Right renal cortex interstitium (tissue), 3 donors: ENCODE measurements around the gene ABAT. TPM values are rescaled to one million over a fixed set of nuclear protein-coding genes. Genes with fewer than 3 reads are reported as not detected.
"Not testable (repeated sequence)": the region's sequence is repeated elsewhere in the genome, so short reads cannot be mapped to it uniquely, and the experiment has no call there.

Experiments
- DNase-seq, 3 donors: peaks; one replicate each; pipeline ENCODE4 v3.0.0-alpha.2; 2013; ENCODE audit warnings: low read depth in 3 of 3, low spot score in 2 of 3
- polyA plus RNA-seq, 3 donors: library from polyadenylated mRNA; unstranded; fragments of 120-200 nt; gene quantifications; one replicate each; pipeline ENCODE4 v1.2.1, GENCODE V29; 2013; ENCODE audit not compliant: insufficient read length in 3 of 3

Gene ABAT
- polyA plus RNA-seq, 3 donors = 55.4 to 75.3 (median 69.7) TPM

DNA sequence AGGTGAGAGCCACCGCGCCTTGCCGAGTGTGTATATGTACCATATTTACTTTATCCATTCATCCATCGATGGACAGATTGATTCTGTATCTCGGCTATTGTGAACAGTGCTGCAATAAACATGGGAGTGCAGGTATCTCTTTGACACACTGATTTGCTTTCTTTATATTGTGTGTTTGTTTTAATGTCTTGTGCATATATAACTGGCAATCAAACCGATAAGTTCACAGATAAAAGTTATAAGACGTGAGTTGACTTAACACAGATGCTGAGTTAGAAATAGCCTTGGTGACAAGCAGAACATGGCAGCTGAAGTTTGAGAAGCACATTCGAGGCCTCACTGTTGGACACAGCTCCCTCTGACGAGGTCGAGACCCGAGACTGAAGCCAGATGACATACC lies 99.8 kb downstream of the ABAT start:
- no peak for DNase-seq

DNA sequence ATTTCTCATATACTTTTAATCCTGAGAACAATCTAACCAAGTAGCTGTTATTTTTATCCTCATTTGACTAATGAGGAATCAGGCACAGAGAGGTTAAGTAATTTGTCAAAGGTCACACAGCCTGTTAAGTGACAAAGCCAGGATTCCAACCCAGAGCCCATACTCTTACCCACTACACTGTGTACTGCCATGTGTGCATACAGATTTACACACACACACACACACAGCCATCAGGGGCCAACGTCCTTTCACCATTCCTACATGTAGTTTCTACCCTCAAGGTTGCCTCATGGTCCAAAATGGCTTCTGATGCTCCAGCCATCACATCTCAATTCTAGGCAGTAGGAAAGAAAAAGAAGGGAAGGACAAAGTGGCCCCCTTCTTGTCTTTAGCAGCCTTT lies 100.9 kb downstream of the ABAT start:
- DNase-seq = no peak

DNA sequence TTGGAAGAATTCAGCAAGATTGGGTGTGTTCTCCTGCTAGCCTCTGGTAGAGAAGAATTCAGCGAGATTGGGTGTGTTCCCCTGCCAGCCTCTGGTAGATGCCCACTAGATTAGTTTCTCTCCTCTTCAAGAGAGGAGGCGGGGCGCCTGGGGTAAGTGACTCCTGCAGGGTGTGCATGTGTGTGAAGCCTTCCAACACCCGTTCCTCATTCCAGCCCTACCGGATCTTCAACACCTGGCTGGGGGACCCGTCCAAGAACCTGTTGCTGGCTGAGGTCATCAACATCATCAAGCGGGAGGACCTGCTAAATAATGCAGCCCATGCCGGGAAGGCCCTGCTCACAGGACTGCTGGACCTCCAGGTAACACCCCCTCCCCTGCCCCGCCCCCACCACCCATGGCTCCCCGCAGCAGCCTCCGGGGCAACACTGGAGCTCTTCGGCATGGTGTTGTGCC lies 101.7 kb downstream of the ABAT start:
- DNase-seq = no peak

DNA sequence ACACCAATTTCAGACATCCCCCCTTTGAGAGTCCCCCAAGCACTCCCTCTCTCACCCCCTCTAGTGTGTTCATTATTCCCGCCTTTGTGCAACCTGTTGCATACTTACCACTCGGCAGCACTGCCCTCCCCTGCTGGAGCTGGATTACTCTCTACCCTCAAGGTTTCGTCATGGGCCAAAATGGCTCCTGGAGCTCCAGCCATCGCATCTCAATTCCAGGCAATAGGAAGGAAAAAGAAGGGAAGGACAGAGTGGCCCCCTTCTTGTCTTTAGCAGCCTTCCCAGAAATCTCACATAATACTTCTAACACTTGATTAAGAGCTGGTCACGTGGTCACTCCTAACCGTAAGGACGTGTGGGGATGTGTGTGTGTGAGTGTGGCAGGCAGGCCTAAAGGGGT lies 102.8 kb downstream of the ABAT start:
- DNase-seq = no peak

GRCh38 chr16:8781797-8782196 lies 107.4 kb downstream of the ABAT start:
- DNase-seq = no peak

GRCh38 chr16:8782673-8783072 lies 108.3 kb downstream of the ABAT start:
- DNase-seq = no peak

DNA sequence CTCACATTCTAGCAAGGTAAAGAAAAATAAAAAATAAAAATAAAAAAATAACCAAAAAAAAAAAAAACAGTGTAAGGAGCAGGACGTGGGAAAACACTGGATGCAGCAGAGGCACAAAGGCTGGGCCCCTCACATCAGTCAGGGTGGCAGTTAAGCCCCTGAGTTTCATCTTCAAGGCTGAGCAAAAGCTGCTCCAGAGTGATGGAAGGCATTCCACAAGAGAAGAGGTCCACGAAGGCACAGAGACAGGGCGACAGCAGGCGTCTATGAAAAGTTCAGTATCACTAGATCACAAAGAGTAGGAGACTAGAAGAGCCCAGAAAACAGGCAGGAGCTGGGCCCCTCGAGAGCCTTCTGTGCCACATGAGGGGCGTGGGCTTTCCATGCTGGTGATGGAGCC lies 111.0 kb downstream of the ABAT start:
- no peak for DNase-seq

DNA sequence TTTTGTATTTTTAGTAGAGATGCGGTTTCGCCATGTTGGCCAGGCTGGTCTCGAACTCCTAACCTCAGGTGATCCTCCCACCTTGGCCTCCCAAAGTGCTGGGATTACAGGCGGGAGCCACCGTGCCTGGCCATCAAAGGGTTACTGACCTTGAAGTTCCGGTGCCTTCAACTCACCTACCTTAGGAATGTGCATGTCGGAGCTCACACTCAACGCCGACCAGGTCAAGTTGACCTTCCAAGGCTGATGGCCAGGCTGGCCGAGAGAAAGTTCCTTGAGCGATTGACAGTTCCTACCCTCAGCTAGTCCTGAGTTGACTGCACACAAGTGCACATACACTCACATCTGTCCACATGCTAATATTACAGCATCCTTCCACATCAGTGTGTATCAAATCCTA lies 111.9 kb downstream of the ABAT start:
- DNase-seq = not testable (repeated sequence)

- no peak for DNase-seq
Measured at GRCh38 chr16:8788578-8789172, 114.3 kb downstream of the ABAT start.

DNA sequence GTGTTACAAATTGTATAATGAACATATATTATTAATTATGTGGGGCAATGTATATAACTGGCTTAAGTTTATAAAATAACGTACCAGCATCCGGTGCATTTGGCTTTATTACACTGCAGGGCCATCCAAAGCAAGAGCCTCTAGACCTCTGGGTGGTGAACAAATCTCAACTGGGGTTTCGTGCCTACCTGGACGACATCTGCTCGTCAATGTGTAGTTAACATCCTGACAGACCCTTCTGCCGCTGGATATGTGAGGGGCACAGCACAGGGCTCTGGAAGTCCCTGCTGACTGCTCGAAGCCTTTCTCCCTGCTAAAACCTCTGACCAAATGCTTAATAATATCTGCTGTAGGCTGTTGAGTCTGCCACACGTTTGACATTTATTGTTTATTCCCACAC lies 120.7 kb downstream of the ABAT start:
- DNase-seq = no peak

GRCh38 chr16:8795818-8796217 lies 121.4 kb downstream of the ABAT start:
- DNase-seq = no peak

DNA sequence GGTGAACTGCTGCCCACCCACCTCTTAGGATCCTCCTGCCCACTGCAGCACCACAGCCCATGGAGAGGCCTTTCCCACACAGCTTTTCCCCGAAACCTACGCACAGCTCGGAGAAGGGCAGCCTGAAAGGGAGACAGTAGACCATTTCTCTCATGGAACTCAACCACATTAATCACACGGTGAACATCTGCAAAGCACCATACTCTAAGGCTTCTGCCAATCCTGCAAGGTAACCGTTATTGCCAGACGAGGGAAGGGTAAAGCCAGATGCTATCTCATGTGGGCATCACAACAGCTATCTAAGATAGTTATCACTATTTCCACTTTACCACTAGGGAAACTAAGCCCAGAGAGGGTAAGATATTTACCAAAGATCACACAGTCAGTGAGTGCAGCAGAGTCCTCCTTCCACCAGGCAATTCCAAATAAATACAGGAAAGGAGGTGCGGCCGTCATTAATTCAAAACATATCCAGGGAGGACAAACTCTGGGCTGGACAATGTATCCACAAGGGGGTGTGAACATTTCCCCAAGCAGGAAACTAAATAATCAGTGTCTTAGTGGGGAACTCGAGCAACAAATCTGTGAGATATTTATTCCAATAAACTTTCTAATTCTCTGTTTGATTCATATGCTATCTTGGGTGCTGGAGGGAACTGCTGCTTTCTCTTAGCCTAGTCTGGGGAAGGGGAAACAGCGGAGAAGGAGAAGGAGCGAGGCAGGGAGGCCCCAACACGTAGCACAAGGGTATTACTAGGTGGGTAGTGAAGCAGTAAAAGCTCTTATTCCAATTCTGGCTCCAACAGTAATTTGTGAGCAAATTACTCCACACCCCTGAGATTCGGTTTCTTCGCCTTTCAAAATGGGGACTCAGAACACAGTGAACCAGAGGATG lies 122.3 kb downstream of the ABAT start:
- DNase-seq = no peak

- peak; percentile 81 to 92 (median 85) for DNase-seq
Measured at GRCh38 chr16:8797364-8798173, 123.2 kb downstream of the ABAT start, which contains the start of the genes PMM2 and TMEM186. Gene PMM2, plus strand, starts transcription at chr16:8797839. Its CDS starts 44 bp downstream, at chr16:8797883. Gene TMEM186, minus strand, starts transcription at chr16:8797639. Its CDS starts 25 bp downstream, at chr16:8797614.

DNA sequence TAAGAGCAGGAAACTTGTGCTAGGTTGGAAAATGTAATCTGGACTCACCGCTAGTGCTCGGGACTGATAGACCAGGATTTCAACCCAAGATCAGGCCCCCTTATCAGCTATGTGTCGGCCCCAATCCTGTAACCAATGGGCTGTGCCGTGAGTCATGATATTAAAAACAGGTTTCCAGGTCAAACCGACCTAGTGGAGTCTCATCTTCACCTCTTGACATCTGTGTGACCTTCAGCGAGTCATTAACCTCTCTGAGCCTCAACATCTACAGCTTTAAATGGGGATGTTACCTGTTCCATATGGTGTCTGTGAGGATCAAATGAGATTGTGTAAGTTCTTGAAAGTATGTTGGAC lies 123.7 kb downstream of the ABAT start:
- no peak for DNase-seq

DNA sequence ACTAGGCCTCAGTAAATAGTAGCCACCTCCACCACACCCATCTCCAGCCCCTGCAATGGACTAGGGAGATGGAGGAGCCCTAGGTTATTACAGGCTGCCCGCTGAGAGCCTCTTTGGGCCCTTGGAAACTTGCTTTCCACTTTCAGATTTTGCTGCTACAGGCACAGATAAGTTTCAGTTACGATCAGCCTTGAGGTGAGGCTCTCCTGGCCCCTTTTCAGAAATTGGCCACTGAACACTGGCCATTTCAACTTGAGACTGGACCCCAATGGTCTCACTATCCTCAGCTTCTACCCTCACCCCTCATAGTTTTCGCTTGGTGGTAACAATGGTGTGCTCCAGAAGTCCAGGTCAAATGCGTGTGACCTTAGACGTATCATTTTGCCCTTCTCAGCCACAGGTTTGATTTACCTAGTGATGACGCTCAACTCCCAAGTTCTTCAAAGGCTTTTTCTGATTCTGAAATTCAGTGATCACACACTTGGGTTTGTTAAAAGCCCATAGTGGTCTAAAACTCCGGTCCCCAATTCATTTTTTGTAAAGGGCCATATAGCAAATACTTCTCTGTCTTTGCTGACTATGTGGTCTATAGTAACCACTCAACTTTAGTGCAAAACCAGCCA lies 124.2 kb downstream of the ABAT start:
- no peak for DNase-seq

DNA sequence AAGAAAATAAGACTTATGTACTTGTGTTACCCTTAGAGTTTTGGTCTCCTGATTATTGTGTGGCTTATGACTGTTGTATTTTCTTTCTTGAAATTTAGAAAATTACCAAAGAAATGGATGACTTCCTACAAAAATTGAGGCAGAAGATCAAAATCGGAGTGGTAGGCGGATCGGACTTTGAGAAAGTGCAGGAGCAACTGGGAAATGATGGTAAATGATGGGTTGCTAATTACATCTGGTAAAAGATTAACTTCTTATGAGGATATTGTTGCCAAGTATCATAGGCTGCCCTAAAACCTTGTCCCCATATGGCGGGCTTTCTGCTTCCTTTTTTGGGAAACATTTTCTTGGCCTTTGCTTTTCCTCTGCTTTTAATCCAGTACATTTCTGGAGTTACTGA lies 127.3 kb downstream of the ABAT start:
- DNase-seq = no peak

DNA sequence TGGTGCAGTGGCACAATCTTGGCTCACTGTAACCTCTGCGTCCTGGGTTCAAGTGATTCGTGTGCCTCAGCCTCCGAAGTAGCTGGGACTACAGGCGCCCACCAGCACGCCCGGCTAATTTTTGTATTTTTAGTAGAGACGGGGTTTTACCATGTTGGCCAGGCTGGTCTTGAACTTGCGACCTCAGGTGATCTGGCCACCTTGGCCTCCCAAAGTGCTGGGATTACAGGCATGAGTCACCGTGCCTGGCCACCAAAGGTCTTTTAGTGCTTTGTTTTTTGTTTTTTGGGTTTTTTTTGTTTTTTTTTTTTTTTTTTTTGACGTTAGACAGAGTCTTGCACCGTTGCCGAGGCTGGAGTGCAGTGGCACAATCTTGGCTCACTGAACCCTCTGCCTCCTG lies 129.3 kb downstream of the ABAT start:
- DNase-seq = not testable (repeated sequence)

DNA sequence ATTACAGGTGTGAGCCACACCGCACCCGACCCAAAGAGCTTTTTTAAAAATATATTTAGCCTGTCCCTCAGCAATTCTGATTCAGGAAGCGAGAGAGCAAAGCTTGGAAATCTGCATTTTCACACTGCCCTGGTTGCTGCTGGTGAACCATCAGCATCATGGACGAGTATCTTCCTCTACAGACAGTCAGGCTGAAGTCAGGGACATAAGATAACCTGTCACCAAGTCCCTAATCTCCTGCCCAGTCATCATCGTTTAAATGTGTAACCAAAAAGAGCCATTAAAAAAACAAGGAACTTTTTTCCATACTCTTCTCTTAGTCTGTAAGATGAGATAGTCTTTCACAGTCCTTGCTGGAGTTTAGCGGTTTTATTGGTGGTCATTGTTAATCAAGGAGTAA lies 129.9 kb downstream of the ABAT start:
- no peak for DNase-seq

DNA sequence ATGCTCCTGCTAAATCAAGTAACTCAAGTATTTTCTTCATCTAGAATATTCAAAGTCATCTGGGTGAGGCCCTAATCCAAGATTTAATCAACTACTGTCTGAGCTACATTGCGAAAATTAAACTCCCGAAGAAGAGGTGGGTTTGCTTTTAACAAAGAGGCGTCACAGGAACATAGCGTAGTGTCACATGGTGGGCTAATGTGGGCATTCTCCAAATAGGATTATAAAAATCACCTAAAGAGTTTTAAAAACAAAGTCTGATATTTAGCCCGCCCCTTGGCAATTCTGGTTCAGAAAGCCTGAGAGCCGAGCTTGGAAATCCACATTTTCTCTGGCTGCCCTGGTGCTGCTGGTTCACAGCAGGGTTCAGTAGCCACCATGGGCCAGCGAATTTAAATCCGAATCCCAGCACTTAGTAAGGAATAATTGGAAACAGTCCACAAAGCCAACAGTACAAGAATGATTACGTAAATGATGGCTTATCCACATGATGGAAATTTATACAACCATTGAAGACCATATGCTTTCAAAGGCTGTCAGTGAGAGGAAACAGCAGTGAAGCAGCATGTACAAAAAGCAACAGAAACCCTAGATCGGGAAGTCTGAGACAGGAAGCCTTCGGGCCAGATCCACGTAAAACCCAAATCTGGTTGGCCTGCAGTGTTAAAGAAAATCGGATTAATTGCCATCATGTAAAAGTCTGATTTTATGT lies 132.0 kb downstream of the ABAT start:
- no peak for DNase-seq

DNA sequence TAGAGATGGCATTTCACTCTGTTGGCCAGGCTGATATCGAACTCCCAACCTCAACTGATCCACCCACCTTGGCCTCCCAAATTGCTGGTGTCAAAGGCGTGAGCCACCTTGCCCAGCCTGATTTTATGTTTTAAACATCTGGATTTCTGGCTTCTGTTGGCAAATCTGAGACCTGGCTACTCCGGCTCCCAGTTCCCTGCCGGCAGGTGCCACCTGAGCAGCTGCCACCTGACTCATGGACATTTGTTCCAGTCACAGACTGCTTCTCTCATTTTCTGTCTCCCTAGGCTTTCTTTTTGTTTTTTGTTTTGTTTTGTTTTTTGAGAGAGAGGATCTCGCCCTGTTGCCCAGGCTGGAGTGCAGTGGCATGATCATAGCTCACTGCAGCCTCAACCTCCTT lies 132.8 kb downstream of the ABAT start:
- no peak for DNase-seq
